ENCODE results near the gene PURB. TPM values are rescaled to one million over a fixed set of nuclear protein-coding genes. Genes with fewer than 3 reads are reported as not detected.

PURB gene
- total RNA-seq, 1 experiment from 2014 or later = 21.3 TPM

DNA sequence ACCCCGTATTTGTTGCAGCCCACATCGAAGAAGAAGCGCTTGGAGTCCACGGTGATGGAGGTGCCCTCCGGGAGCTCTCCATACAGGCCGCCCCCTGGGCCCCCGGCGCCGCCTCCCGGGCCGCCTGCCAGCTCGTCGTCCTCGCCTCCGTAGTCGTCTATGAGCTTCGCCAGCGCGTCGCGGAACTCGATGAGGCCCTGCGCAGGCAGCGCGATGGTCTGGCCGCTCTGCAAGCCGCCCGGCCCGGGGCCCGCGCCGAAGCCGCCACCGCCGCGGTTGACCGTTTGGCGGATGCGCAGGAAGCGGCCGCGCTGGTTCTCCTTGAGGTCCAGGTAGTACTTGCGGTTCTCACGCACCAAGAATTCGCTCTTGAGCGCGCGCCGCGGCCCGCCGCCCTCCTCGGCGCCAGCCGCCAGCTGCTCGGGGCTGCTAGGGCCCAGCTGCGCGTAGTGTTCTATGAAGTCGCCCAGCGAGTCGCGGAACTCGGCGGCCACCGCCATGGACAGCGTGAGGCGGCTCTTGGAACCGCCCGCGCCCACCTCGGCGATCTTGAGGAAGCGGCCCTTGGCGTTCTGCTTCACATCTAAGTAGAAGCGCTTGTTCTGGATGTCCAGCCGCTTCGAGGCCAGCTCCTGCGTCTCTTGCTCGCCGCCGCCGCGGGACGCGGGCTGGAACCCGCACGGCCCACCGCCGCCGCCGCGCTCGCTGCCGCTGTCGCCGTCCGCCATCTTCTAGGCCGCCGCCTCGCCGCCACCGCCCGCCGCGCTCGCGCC, 523 bp downstream of the PURB start:
- peaks cover 4% of the 10 kb centered on the region; the same call in 1 of the 2 replicates for H3K27me3 Mint-ChIP-seq (ENCODE audit: low read depth)
- Histone ChIP-seq H2BK15ac (ENCODE audit: low read depth, low read length) (no peak overlapping the region), H3K9me3 (ENCODE audit: control insufficient read depth, low read depth, low read length) (no peaks in the 10 kb centered on the region), H3K79me2 (ENCODE audit: insufficient read depth, low read length) (peaks cover 11% of the 10 kb centered on the region; the same call in 1 of the 2 replicates), H3K27me3 (ENCODE audit: insufficient read depth, low read length) (no peaks in the 10 kb centered on the region), H2BK12ac (ENCODE audit: insufficient read length, low read depth, low read length) (no peak overlapping the region), H2BK20ac (ENCODE audit: low read depth, low read length, poor library complexity, severe bottlenecking) (no peak overlapping the region), H3K56ac (ENCODE audit: insufficient read length, low read depth, low read length) (no peak overlapping the region), H3K27ac (ENCODE audit: insufficient read length, low read depth, low read length) (no peak overlapping the region), H3K79me1 (ENCODE audit: insufficient read depth, low read depth, low read length, poor library complexity, severe bottlenecking) (peaks cover 5% of the 10 kb centered on the region), H3T11ph (ENCODE audit: low read length) (no peak overlapping the region), H4K91ac (ENCODE audit: insufficient read length, low read depth, low read length) (peak overlapping the region; percentile 65), H3K18ac (ENCODE audit: insufficient read length, low read depth, low read length) (peak overlapping the region; percentile 79), H3K4ac (ENCODE audit: low read depth, low read length) (no peak overlapping the region), H2AFZ (ENCODE audit: low read length) (no peak overlapping the region), H3K14ac (ENCODE audit: insufficient read depth, low read length) (peak overlapping the region; percentile 90), H2AK5ac (ENCODE audit: insufficient read length, low read length) (no peak overlapping the region), H3K4me1 (ENCODE audit: insufficient read depth, low read length) (peaks cover 6% of the 10 kb centered on the region; the same call in 1 of the 2 replicates), H4K8ac (replicated peaks; ENCODE audit: insufficient read length, low read depth, low read length) (no peak overlapping the region), H3K4me2 (ENCODE audit: insufficient read depth, insufficient read length, low read length) (peak overlapping the region; percentile 72), H3K9ac (ENCODE audit: extremely low read depth, insufficient read length, low read length) (peak overlapping the region; percentile 81), H3K23me2 (ENCODE audit: insufficient read length, low read depth, low read length, poor library complexity, severe bottlenecking) (peaks cover 12% of the 10 kb centered on the region), H2BK5ac (ENCODE audit: insufficient read length, low read length) (no peak overlapping the region), H3K23ac (ENCODE audit: insufficient read length, low read depth, low read length) (no peak overlapping the region), H4K20me1 (ENCODE audit: control insufficient read depth, insufficient read depth, insufficient read length) (no peaks in the 10 kb centered on the region), H4K5ac (ENCODE audit: insufficient read length, low read depth, low read length) (no peak overlapping the region), H2BK120ac (ENCODE audit: low read depth, low read length, poor library complexity, severe bottlenecking) (no peak overlapping the region)
- peak overlapping the region; percentile 91 for H3K4me3 Mint-ChIP-seq
- H3K4me1 Mint-ChIP-seq = peaks cover 41 to 44% of the 10 kb centered on the region in 2 experiments
- WGBS (ENCODE audit: extremely low coverage, insufficient read length, low lambda C conversion rate) = no CpG with 5 or more reads among the region's 107 CpGs
- H3K36me3 Mint-ChIP-seq (ENCODE audit: insufficient read depth in 1 of 3, low read depth in 3 of 3) = peaks cover 13 to 34% (median 30%) of the 10 kb centered on the region in 3 experiments
- TF ChIP-seq, protein P1, sequence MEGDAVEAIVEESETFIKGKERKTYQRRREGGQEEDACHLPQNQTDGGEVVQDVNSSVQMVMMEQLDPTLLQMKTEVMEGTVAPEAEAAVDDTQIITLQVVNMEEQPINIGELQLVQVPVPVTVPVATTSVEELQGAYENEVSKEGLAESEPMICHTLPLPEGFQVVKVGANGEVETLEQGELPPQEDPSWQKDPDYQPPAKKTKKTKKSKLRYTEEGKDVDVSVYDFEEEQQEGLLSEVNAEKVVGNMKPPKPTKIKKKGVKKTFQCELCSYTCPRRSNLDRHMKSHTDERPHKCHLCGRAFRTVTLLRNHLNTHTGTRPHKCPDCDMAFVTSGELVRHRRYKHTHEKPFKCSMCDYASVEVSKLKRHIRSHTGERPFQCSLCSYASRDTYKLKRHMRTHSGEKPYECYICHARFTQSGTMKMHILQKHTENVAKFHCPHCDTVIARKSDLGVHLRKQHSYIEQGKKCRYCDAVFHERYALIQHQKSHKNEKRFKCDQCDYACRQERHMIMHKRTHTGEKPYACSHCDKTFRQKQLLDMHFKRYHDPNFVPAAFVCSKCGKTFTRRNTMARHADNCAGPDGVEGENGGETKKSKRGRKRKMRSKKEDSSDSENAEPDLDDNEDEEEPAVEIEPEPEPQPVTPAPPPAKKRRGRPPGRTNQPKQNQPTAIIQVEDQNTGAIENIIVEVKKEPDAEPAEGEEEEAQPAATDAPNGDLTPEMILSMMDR (conservative IDR thresholded peaks at IDR 0.05) = no peak
- H3K9me3 Mint-ChIP-seq = no peaks in the 10 kb centered on the region; a peak in 2 of 5 replicates
- DNase-seq = peak; percentile 45
- H3K27ac Mint-ChIP-seq = peak overlapping the region; percentile 71 to 94 (median 91); a peak in 5 of 7 replicates

Data from H9 (cell line).